HEK293 (cell line): ENCODE results near the gene ABTB2.

Experiments
- CTCF ChIA-PET: fragments of 350-600 bp; formaldehyde crosslinking; extraction: SDS; loops from one replicate; lab custom pipeline; 2021; ENCODE audit warnings: antibody characterized with exemption; lab: Yijun Ruan, JAX
- POLR2A ChIA-PET: fragments of 300-600 bp; formaldehyde crosslinking; extraction: SDS; loops from one replicate; lab custom pipeline; 2020; ENCODE audit warnings: antibody characterized with exemption, inconsistent platforms; lab: Yijun Ruan, JAX
- H3K27ac ChIP-seq: fragments of 200-500 bp; sonication (Bioruptor generic); 2 replicates; pipeline ENCODE4 v1.5.1; 2014; ENCODE audit warnings: low read depth, low read length, control low read depth, inconsistent platforms; ENCODE audit errors: extremely low read depth
- H3K36me3 ChIP-seq, 2 experiments: fragments of 200-500 bp in 1 of 2; sonication (Bioruptor generic) in 1 of 2; 1 replicate in 1 of 2; 2 replicates in 1 of 2; pipeline ENCODE4 v1.5.1; 2014 to 2017; ENCODE audit warnings: inconsistent platforms in 2 of 2, low read length in 2 of 2; ENCODE audit not compliant: control insufficient read depth in 2 of 2, insufficient read depth in 1 of 2
- H3K4me1 ChIP-seq: fragments of 200-500 bp; sonication (Bioruptor generic); 2 replicates; pipeline ENCODE4 v1.5.1; 2014; ENCODE audit warnings: mild to moderate bottlenecking, low read length, inconsistent platforms; ENCODE audit not compliant: control insufficient read depth, insufficient read depth
- H3K4me3 ChIP-seq: 2 replicates; pipeline ENCODE4 v1.5.1; 2011; ENCODE audit warnings: low read depth, mild to moderate bottlenecking, control low read depth, low read length, moderate library complexity
- H3K9me3 ChIP-seq: fragments of 200-500 bp; sonication (Bioruptor generic); 2 replicates; pipeline ENCODE4 v1.5.1; 2014; ENCODE audit warnings: low read depth, low read length, inconsistent platforms; ENCODE audit not compliant: control insufficient read depth, insufficient read depth
- BCL11A ChIP-seq: fragments of 450-650 bp; formaldehyde crosslinking; IDR thresholded peaks from 2 replicates; pipeline ENCODE4 v1.5.1; 2016; ENCODE audit warnings: low read depth, missing biosample characterization, missing genetic modification characterization
- GLIS2 ChIP-seq: fragments of 450-650 bp; formaldehyde crosslinking; IDR thresholded peaks from 2 replicates; pipeline ENCODE4 v1.5.1; 2016; ENCODE audit warnings: missing biosample characterization, missing genetic modification characterization
- HOXA7 ChIP-seq: sonication (generic); formaldehyde crosslinking; IDR thresholded peaks from 2 replicates; pipeline ENCODE4 v1.8.1; 2022; ENCODE audit warnings: missing genetic modification reagents, borderline replicate concordance
- HOXD13 ChIP-seq: sonication (generic); formaldehyde crosslinking; IDR thresholded peaks from 2 replicates; pipeline ENCODE4 v1.8.0; 2022; ENCODE audit warnings: missing genetic modification reagents, borderline replicate concordance
- KLF8 ChIP-seq: fragments of 450-650 bp; formaldehyde crosslinking; IDR thresholded peaks from 2 replicates; pipeline ENCODE4 v1.5.1; 2016; ENCODE audit warnings: missing biosample characterization, missing genetic modification characterization
- MEIS1 ChIP-seq: sonication (generic); formaldehyde crosslinking; IDR thresholded peaks from 2 replicates; pipeline ENCODE4 v1.8.1; 2022; ENCODE audit warnings: missing genetic modification reagents, mild to moderate bottlenecking, borderline replicate concordance
- MZF1 ChIP-seq: fragments of 450-650 bp; formaldehyde crosslinking; IDR thresholded peaks from 2 replicates; pipeline ENCODE4 v1.5.1; 2017; ENCODE audit warnings: missing biosample characterization, missing genetic modification characterization, borderline replicate concordance
- WT1 ChIP-seq: fragments of 450-650 bp; formaldehyde crosslinking; IDR thresholded peaks from 2 replicates; pipeline ENCODE4 v1.5.1; 2016; ENCODE audit warnings: missing biosample characterization, missing genetic modification characterization
- ZBTB48 ChIP-seq: fragments of 450-650 bp; formaldehyde crosslinking; IDR thresholded peaks from 2 replicates; pipeline ENCODE4 v1.5.1; 2016; ENCODE audit warnings: missing biosample characterization, missing genetic modification characterization
- ZBTB8A ChIP-seq: fragments of 450-650 bp; formaldehyde crosslinking; IDR thresholded peaks from 2 replicates; pipeline ENCODE4 v1.5.1; 2016; ENCODE audit warnings: missing biosample characterization, missing genetic modification characterization
- ZNF10 ChIP-seq: fragments of 450-650 bp; formaldehyde crosslinking; IDR thresholded peaks from 2 replicates; pipeline ENCODE4 v1.5.1; 2017; ENCODE audit warnings: missing biosample characterization, missing genetic modification characterization
- ZNF114 ChIP-seq: fragments of 450-650 bp; formaldehyde crosslinking; IDR thresholded peaks from 2 replicates; pipeline ENCODE4 v1.5.0; 2017; ENCODE audit warnings: missing biosample characterization, missing genetic modification characterization
- ZNF138 ChIP-seq: fragments of 450-650 bp; formaldehyde crosslinking; IDR thresholded peaks from 2 replicates; pipeline ENCODE4 v1.5.1; 2016; ENCODE audit warnings: missing biosample characterization, missing genetic modification characterization, borderline replicate concordance
- ZNF157 ChIP-seq: fragments of 450-650 bp; formaldehyde crosslinking; IDR thresholded peaks from 2 replicates; pipeline ENCODE4 v1.5.1; 2016; ENCODE audit warnings: missing biosample characterization, missing genetic modification characterization
- ZNF221 ChIP-seq: fragments of 450-650 bp; formaldehyde crosslinking; IDR thresholded peaks from 2 replicates; pipeline ENCODE4 v1.5.1; 2017; ENCODE audit warnings: missing biosample characterization, missing genetic modification characterization, borderline replicate concordance
- ZNF311 ChIP-seq: fragments of 450-650 bp; formaldehyde crosslinking; IDR thresholded peaks from 2 replicates; pipeline ENCODE4 v1.5.1; 2017; ENCODE audit warnings: missing biosample characterization, missing genetic modification characterization, borderline replicate concordance
- ZNF366 ChIP-seq: fragments of 450-650 bp; formaldehyde crosslinking; conservative IDR thresholded peaks from 2 replicates; pipeline ENCODE4 v1.5.1; 2016; ENCODE audit warnings: missing biosample characterization, missing genetic modification characterization
- ZNF394 ChIP-seq: fragments of 450-650 bp; formaldehyde crosslinking; IDR thresholded peaks from 2 replicates; pipeline ENCODE4 v1.5.1; 2016; ENCODE audit warnings: missing biosample characterization, missing genetic modification characterization, mild to moderate bottlenecking, moderate library complexity, borderline replicate concordance
- ZNF423 ChIP-seq: fragments of 450-650 bp; formaldehyde crosslinking; IDR thresholded peaks from 2 replicates; pipeline ENCODE4 v1.5.1; 2016; ENCODE audit warnings: missing biosample characterization, missing genetic modification characterization
- ZNF473 ChIP-seq: fragments of 450-650 bp; formaldehyde crosslinking; IDR thresholded peaks from 2 replicates; pipeline ENCODE4 v1.5.1; 2017; ENCODE audit warnings: missing biosample characterization, missing genetic modification characterization
- TF ChIP-seq, protein P1 (sequence below): fragments of 450-650 bp; IDR thresholded peaks from 2 replicates; pipeline ENCODE4 v1.5.1; 2018; ENCODE audit warnings: missing biosample characterization, missing genetic modification characterization
- TF ChIP-seq, protein P2 (sequence below): fragments of 450-650 bp; formaldehyde crosslinking; IDR thresholded peaks from 2 replicates; pipeline ENCODE4 v1.5.1; 2016; ENCODE audit warnings: missing biosample characterization, missing genetic modification characterization
- TF ChIP-seq, protein P3 (sequence below): fragments of 450-650 bp; formaldehyde crosslinking; IDR thresholded peaks from 2 replicates; pipeline ENCODE4 v1.5.1; 2016; ENCODE audit warnings: missing biosample characterization, missing genetic modification characterization, borderline replicate concordance
- TF ChIP-seq, protein P4 (sequence below): fragments of 450-650 bp; formaldehyde crosslinking; IDR thresholded peaks from 2 replicates; pipeline ENCODE4 v1.5.1; 2016; ENCODE audit warnings: missing biosample characterization, missing genetic modification characterization
- TF ChIP-seq, protein P5 (sequence below): fragments of 450-650 bp; formaldehyde crosslinking; IDR thresholded peaks from 2 replicates; pipeline ENCODE4 v1.5.1; 2016; ENCODE audit warnings: missing biosample characterization, missing genetic modification characterization

The ABTB2 gene

DNA sequence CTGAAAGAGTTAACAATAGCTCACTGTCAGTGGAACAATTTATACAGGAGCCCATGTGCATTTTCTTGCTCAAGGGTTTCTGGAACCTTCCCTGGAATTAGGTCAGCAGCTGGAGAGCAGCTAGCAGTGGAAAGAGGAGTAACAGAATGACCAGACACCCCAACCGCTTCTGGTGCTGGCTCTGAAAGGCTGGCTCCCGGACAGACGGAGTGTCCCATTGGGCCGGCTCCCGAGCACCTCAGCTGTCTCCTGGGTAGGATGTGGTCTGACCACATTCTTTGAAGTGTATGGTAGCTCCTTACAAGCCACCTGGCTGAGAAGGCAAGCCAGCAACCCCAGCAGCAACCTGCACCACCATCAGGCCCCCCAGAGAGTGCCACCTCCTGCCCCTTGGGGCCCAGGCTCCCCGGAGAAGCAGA is 44.7 kb downstream of the ABTB2 start (continued):
- TF ChIP-seq, protein P1, sequence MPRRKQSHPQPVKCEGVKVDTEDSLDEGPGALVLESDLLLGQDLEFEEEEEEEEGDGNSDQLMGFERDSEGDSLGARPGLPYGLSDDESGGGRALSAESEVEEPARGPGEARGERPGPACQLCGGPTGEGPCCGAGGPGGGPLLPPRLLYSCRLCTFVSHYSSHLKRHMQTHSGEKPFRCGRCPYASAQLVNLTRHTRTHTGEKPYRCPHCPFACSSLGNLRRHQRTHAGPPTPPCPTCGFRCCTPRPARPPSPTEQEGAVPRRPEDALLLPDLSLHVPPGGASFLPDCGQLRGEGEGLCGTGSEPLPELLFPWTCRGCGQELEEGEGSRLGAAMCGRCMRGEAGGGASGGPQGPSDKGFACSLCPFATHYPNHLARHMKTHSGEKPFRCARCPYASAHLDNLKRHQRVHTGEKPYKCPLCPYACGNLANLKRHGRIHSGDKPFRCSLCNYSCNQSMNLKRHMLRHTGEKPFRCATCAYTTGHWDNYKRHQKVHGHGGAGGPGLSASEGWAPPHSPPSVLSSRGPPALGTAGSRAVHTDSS = no peak
- TF ChIP-seq KLF8 = no peak
- TF ChIP-seq, protein P2, sequence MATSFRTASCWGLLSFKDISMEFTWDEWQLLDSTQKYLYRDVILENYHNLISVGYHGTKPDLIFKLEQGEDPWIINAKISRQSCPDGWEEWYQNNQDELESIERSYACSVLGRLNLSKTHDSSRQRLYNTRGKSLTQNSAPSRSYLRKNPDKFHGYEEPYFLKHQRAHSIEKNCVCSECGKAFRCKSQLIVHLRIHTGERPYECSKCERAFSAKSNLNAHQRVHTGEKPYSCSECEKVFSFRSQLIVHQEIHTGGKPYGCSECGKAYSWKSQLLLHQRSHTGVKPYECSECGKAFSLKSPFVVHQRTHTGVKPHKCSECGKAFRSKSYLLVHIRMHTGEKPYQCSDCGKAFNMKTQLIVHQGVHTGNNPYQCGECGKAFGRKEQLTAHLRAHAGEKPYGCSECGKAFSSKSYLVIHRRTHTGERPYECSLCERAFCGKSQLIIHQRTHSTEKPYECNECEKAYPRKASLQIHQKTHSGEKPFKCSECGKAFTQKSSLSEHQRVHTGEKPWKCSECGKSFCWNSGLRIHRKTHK (tag by site-specific recombination) = no peak
- TF ChIP-seq, protein P3, sequence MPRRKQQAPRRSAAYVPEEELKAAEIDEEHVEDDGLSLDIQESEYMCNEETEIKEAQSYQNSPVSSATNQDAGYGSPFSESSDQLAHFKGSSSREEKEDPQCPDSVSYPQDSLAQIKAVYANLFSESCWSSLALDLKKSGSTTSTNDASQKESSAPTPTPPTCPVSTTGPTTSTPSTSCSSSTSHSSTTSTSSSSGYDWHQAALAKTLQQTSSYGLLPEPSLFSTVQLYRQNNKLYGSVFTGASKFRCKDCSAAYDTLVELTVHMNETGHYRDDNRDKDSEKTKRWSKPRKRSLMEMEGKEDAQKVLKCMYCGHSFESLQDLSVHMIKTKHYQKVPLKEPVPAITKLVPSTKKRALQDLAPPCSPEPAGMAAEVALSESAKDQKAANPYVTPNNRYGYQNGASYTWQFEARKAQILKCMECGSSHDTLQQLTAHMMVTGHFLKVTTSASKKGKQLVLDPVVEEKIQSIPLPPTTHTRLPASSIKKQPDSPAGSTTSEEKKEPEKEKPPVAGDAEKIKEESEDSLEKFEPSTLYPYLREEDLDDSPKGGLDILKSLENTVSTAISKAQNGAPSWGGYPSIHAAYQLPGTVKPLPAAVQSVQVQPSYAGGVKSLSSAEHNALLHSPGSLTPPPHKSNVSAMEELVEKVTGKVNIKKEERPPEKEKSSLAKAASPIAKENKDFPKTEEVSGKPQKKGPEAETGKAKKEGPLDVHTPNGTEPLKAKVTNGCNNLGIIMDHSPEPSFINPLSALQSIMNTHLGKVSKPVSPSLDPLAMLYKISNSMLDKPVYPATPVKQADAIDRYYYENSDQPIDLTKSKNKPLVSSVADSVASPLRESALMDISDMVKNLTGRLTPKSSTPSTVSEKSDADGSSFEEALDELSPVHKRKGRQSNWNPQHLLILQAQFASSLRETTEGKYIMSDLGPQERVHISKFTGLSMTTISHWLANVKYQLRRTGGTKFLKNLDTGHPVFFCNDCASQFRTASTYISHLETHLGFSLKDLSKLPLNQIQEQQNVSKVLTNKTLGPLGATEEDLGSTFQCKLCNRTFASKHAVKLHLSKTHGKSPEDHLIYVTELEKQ (tag by site-specific recombination) = no peak
- TF ChIP-seq ZNF473 (tag by site-specific recombination) = no peak
- no peak for TF ChIP-seq ZNF221
- TF ChIP-seq ZNF311 (tag by site-specific recombination) = no peak
- TF ChIP-seq MZF1 = no peak
- TF ChIP-seq ZNF138 (tag by site-specific recombination) = no peak
- TF ChIP-seq ZNF366 (tag by site-specific recombination) = no peak
- no peak for TF ChIP-seq HOXA7 (CRISPR knock-in tag)
- TF ChIP-seq, protein P4, sequence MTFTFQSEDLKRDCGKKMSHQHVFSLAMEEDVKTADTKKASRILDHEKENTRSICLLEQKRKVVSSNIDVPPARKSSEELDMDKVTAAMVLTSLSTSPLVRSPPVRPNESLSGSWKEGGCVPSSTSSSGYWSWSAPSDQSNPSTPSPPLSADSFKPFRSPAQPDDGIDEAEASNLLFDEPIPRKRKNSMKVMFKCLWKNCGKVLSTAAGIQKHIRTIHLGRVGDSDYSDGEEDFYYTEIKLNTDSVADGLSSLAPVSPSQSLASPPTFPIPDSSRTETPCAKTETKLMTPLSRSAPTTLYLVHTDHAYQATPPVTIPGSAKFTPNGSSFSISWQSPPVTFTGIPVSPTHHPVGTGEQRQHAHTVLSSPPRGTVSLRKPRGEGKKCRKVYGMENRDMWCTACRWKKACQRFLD (tag by site-specific recombination) = no peak
- TF ChIP-seq ZNF114 (tag by site-specific recombination) = no peak
- TF ChIP-seq ZNF394 (tag by site-specific recombination) = no peak
- no peak for TF ChIP-seq HOXD13 (CRISPR knock-in tag)
- TF ChIP-seq, all 188 proteins: peak for 0

DNA sequence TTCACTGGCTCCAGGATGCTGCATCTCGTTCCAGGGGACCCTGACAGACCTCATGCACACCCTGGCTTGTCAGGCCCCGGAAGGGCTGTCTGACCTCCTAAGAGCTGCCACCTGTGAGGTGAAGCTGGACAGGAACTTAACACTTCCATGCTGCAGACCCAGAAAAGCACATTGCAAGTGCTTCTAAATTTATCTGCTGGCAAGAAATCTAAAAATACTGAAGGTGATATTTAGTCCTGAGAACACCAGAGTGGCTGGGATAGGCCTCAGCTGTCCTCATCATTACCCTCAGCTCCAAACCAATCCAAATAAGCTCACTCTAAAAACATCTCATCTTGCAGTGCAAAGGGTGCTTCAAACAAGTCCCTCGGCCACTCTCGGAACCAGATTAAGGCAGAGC is 46.7 kb downstream of the ABTB2 start:
- CTCF ChIA-PET = no interaction called here
- no peak overlapping the region for H3K27ac ChIP-seq
- H3K36me3 ChIP-seq = no peaks in the 10 kb centered on the region
- POLR2A ChIA-PET = no interaction called here
- TF ChIP-seq ZNF138 (tag by site-specific recombination) = no peak
- TF ChIP-seq WT1 (tag by site-specific recombination) = no peak
- TF ChIP-seq GLIS2 = no peak
- no peak for TF ChIP-seq BCL11A
- no peak for TF ChIP-seq ZBTB8A (tag by site-specific recombination)
- TF ChIP-seq ZNF423 (tag by site-specific recombination) = no peak
- TF ChIP-seq, protein P5, sequence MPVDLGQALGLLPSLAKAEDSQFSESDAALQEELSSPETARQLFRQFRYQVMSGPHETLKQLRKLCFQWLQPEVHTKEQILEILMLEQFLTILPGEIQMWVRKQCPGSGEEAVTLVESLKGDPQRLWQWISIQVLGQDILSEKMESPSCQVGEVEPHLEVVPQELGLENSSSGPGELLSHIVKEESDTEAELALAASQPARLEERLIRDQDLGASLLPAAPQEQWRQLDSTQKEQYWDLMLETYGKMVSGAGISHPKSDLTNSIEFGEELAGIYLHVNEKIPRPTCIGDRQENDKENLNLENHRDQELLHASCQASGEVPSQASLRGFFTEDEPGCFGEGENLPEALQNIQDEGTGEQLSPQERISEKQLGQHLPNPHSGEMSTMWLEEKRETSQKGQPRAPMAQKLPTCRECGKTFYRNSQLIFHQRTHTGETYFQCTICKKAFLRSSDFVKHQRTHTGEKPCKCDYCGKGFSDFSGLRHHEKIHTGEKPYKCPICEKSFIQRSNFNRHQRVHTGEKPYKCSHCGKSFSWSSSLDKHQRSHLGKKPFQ (tag by site-specific recombination) = no peak
- no peak for TF ChIP-seq ZBTB48
- no peak for TF ChIP-seq MEIS1 (CRISPR knock-in tag)
- no peak for TF ChIP-seq ZNF10 (tag by site-specific recombination)
- TF ChIP-seq ZNF157 (tag by site-specific recombination) = no peak
- TF ChIP-seq ZNF114 (tag by site-specific recombination) = no peak
- TF ChIP-seq, protein P1 = no peak
- no peak for TF ChIP-seq HOXA7 (CRISPR knock-in tag)
- no peak overlapping the region for H3K4me3 ChIP-seq
- no peaks in the 10 kb centered on the region for H3K4me1 ChIP-seq
- H3K9me3 ChIP-seq = no peaks in the 10 kb centered on the region
